ENCODE measurements around the gene BAIAP2.

GRCh38 chr17:81066771-81067315, 31.9 kb downstream of the BAIAP2 start:
- TF ChIP-seq YY1 (IDR thresholded peaks at IDR 0.05; ENCODE audit: insufficient read depth, insufficient read length) (no peak), SUZ12 (IDR thresholded peaks at IDR 0.05; ENCODE audit: extremely low read depth, insufficient read depth, insufficient read length) (no peak)
